Astrocyte of the spinal cord (primary cell): ENCODE data around the gene TUBA3D.
"Not testable (repeated sequence)": the region's sequence is repeated elsewhere in the genome, so short reads cannot be mapped to it uniquely, and the experiment has no call there.

Source experiments
- DNase-seq: peaks from one replicate; pipeline ENCODE4 v3.0.0; 2011; ENCODE audit warnings: low read depth, low spot score
- H3K4me3 ChIP-seq: 2 replicates; pipeline ENCODE4 v1.5.1; 2011; ENCODE audit warnings: low read depth, mild to moderate bottlenecking, low read length, moderate library complexity
- CTCF ChIP-seq: IDR thresholded peaks from 2 replicates; pipeline ENCODE4 v1.5.1; 2012; ENCODE audit warnings: low read depth, mild to moderate bottlenecking, low read length, inconsistent platforms
- in situ Hi-C: cut with HindIII; loops from 2 replicates; pipeline ENCODE4 v1.10.0; 2017; ENCODE audit warnings: low sequenced_read_pairs

TUBA3D gene

GRCh38 chr2:131509615-131510014 is 33.7 kb downstream of the TUBA3D start:
- in situ Hi-C loops = no loop called here
- no peak for TF ChIP-seq CTCF
- no peak overlapping the region for H3K4me3 ChIP-seq
- no peak for DNase-seq

- TF ChIP-seq CTCF = peak; percentile 20
- in situ Hi-C loops, H3K4me3 ChIP-seq: not testable (repeated sequence)
- peak; percentile 32 for DNase-seq
Observed at GRCh38 chr2:131511291-131511968, 35.5 kb downstream of the TUBA3D start.

GRCh38 chr2:131511969-131512870 is 36.3 kb downstream of the TUBA3D start:
- H3K4me3 ChIP-seq, in situ Hi-C loops: not testable (repeated sequence)

GRCh38 chr2:131514408-131515166 is 38.7 kb downstream of the TUBA3D start:
- DNase-seq, in situ Hi-C loops, H3K4me3 ChIP-seq: not testable (repeated sequence)

More at GRCh38 chr2:131511969-131512870, 36.3 kb downstream of the TUBA3D start:
- DNase-seq = not testable (repeated sequence)

GRCh38 chr2:131515235-131515634 is 39.3 kb downstream of the TUBA3D start:
- H3K4me3 ChIP-seq, in situ Hi-C loops, DNase-seq: not testable (repeated sequence)

GRCh38 chr2:131516011-131516410 is 40.1 kb downstream of the TUBA3D start:
- TF ChIP-seq CTCF = no peak
- H3K4me3 ChIP-seq = no peak overlapping the region
- no peak for DNase-seq
- in situ Hi-C loops = no loop called here

- H3K4me3 ChIP-seq, DNase-seq, in situ Hi-C loops: not testable (repeated sequence)
- peak; percentile 40 for TF ChIP-seq CTCF
Observed at GRCh38 chr2:131516621-131517020, 40.7 kb downstream of the TUBA3D start.
